ENCODE data around the gene PARP9.

PARP9 gene

DNA sequence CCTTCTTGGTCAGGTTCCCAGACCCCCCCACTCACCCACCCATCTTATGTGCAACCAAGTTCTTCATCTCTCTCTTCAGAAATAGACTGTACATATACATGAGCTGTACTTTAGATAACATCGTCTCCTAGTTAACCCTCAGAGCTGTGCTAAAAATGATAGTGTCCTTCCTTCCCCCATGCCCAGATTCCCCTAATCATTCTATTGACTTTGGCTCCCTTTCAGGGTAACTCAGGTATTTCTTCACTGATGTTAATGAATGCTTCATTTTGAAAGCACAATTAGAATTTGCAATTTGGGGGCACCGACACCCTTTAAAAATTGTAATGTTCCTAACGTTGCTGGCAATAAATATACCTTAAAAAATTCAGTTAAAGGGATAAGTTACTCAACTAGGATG is 10.9 kb downstream of the PARP9 start:
- H3K9ac ChIP-seq (ENCODE audit: low read length) = no peak overlapping the region
- H3K4me2 ChIP-seq (ENCODE audit: low read depth, low read length, poor library complexity, severe bottlenecking) = no peak overlapping the region
- H3K36me3 ChIP-seq (ENCODE audit: low read length) = no peaks in the 10 kb centered on the region
- no peaks in the 10 kb centered on the region for H3F3A ChIP-seq (ENCODE audit: insufficient read depth)
- no peaks in the 10 kb centered on the region for H3K27me3 ChIP-seq (ENCODE audit: low read length)
- no peak overlapping the region for H3K27ac ChIP-seq (ENCODE audit: low read depth, low read length)
- no peak for TF ChIP-seq EZH2phosphoT487 (conservative IDR thresholded peaks at IDR 0.05; ENCODE audit: low read length)
- TF ChIP-seq, protein P1, sequence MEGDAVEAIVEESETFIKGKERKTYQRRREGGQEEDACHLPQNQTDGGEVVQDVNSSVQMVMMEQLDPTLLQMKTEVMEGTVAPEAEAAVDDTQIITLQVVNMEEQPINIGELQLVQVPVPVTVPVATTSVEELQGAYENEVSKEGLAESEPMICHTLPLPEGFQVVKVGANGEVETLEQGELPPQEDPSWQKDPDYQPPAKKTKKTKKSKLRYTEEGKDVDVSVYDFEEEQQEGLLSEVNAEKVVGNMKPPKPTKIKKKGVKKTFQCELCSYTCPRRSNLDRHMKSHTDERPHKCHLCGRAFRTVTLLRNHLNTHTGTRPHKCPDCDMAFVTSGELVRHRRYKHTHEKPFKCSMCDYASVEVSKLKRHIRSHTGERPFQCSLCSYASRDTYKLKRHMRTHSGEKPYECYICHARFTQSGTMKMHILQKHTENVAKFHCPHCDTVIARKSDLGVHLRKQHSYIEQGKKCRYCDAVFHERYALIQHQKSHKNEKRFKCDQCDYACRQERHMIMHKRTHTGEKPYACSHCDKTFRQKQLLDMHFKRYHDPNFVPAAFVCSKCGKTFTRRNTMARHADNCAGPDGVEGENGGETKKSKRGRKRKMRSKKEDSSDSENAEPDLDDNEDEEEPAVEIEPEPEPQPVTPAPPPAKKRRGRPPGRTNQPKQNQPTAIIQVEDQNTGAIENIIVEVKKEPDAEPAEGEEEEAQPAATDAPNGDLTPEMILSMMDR (IDR thresholded peaks at IDR 0.05; ENCODE audit: insufficient read depth, low read length, poor library complexity, severe bottlenecking) = no peak
- H3K4me3 ChIP-seq (ENCODE audit: insufficient read depth, low read length, poor library complexity, severe bottlenecking) = no peak overlapping the region
- no peak overlapping the region for H2AFZ ChIP-seq (ENCODE audit: low read depth, low read length, severe bottlenecking)
- H3K79me2 ChIP-seq (ENCODE audit: insufficient read depth, low read length) = no peaks in the 10 kb centered on the region
- no peaks in the 10 kb centered on the region for H3K9me2 ChIP-seq (replicated peaks; ENCODE audit: insufficient read depth, low read length)
- no peaks in the 10 kb centered on the region for H3K9me3 ChIP-seq (ENCODE audit: insufficient read depth, low read length)
- no peaks in the 10 kb centered on the region for H4K20me1 ChIP-seq (ENCODE audit: low read depth, low read length)

- Histone ChIP-seq H3K4me3 (ENCODE audit: insufficient read depth, low read length, poor library complexity, severe bottlenecking) (no peak overlapping the region), H3K79me2 (ENCODE audit: insufficient read depth, low read length) (no peaks in the 10 kb centered on the region), H3K36me3 (ENCODE audit: low read length) (no peaks in the 10 kb centered on the region), H3K9me2 (replicated peaks; ENCODE audit: insufficient read depth, low read length) (no peaks in the 10 kb centered on the region), H3K27ac (ENCODE audit: low read depth, low read length) (no peak overlapping the region), H3K4me2 (ENCODE audit: low read depth, low read length, poor library complexity, severe bottlenecking) (no peak overlapping the region), H3K9ac (ENCODE audit: low read length) (no peak overlapping the region), H3F3A (ENCODE audit: insufficient read depth) (no peaks in the 10 kb centered on the region), H2AFZ (ENCODE audit: low read depth, low read length, severe bottlenecking) (no peak overlapping the region), H3K27me3 (ENCODE audit: low read length) (no peaks in the 10 kb centered on the region), H4K20me1 (ENCODE audit: low read depth, low read length) (no peaks in the 10 kb centered on the region), H3K9me3 (ENCODE audit: insufficient read depth, low read length) (no peaks in the 10 kb centered on the region)
- TF ChIP-seq, protein P1 (IDR thresholded peaks at IDR 0.05; ENCODE audit: insufficient read depth, low read length, poor library complexity, severe bottlenecking) = no peak
- TF ChIP-seq EZH2phosphoT487 (conservative IDR thresholded peaks at IDR 0.05; ENCODE audit: low read length) = no peak
Measured at GRCh38 chr3:122548619-122549018, 15.5 kb downstream of the PARP9 start.

DNA sequence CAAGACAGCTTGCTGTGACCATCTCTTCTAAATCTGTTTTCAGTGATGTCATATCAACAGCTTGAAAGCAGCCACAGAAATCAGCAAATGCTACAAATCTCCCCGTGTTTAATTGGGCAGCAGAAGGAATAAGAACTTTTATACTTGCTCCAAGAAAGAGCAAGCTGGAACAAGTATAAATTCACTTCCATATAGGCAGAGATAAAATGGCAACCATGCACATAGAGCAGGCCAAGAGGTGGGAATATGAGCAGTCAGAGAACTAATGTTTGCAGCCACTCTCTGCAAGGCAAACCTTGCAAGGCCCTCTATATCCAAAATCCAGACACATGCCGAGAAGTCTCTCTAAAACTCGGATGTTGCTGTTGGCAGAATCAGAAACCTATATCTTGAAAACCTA is 16.0 kb downstream of the PARP9 start:
- no peaks in the 10 kb centered on the region for H3K79me2 ChIP-seq (ENCODE audit: insufficient read depth, low read length)
- no peaks in the 10 kb centered on the region for H4K20me1 ChIP-seq (ENCODE audit: low read depth, low read length)
- H3K9me3 ChIP-seq (ENCODE audit: insufficient read depth, low read length) = no peaks in the 10 kb centered on the region
- no peaks in the 10 kb centered on the region for H3K9me2 ChIP-seq (replicated peaks; ENCODE audit: insufficient read depth, low read length)
- no peaks in the 10 kb centered on the region for H3F3A ChIP-seq (ENCODE audit: insufficient read depth)
- TF ChIP-seq, protein P1 (IDR thresholded peaks at IDR 0.05; ENCODE audit: insufficient read depth, low read length, poor library complexity, severe bottlenecking) = no peak
- TF ChIP-seq EZH2phosphoT487 (conservative IDR thresholded peaks at IDR 0.05; ENCODE audit: low read length) = no peak
- H3K27ac ChIP-seq (ENCODE audit: low read depth, low read length) = no peak overlapping the region
- H2AFZ ChIP-seq (ENCODE audit: low read depth, low read length, severe bottlenecking) = no peak overlapping the region
- H3K9ac ChIP-seq (ENCODE audit: low read length) = no peak overlapping the region
- H3K27me3 ChIP-seq (ENCODE audit: low read length) = no peaks in the 10 kb centered on the region
- no peak overlapping the region for H3K4me3 ChIP-seq (ENCODE audit: insufficient read depth, low read length, poor library complexity, severe bottlenecking)
- H3K4me2 ChIP-seq (ENCODE audit: low read depth, low read length, poor library complexity, severe bottlenecking) = no peak overlapping the region
- H3K36me3 ChIP-seq (ENCODE audit: low read length) = no peaks in the 10 kb centered on the region
